HCT116 (cell line): ENCODE data around the gene CD44.

Experiments used
- CEBPB ChIP-seq: IDR thresholded peaks from 2 replicates; pipeline ENCODE4 v1.6.1; 2012; ENCODE audit warnings: low read depth
- EGR1 ChIP-seq: IDR thresholded peaks from 2 replicates; pipeline ENCODE4 v1.6.1; 2012; ENCODE audit warnings: low read depth
- MAX ChIP-seq: IDR thresholded peaks from 2 replicates; pipeline ENCODE4 v1.6.1; 2012
- POLR2A ChIP-seq: IDR thresholded peaks from 2 replicates; pipeline ENCODE4 v1.7.0; 2011; ENCODE audit warnings: borderline replicate concordance; ENCODE audit not compliant: insufficient read depth, insufficient read length; ENCODE audit errors: extremely low read depth
- TCF7L2 ChIP-seq: IDR thresholded peaks from 2 replicates; pipeline ENCODE4 v1.7.0; 2011; ENCODE audit warnings: borderline replicate concordance, inconsistent platforms; ENCODE audit not compliant: insufficient read depth, insufficient read length; ENCODE audit errors: extremely low read depth
- TF ChIP-seq, protein P1 (sequence below), 3 experiments: fragments of 200-600 bp in 1 of 3; sonication (generic) in 1 of 3; IDR thresholded peaks in 2 of 3; conservative IDR thresholded peaks in 1 of 3; 2 replicates each; pipeline ENCODE4 v1.5.1; 2012 to 2017; ENCODE audit warnings: low read depth in 2 of 3, low read length in 2 of 3, antibody characterized with exemption in 1 of 3, borderline replicate concordance in 1 of 3, control low read depth in 1 of 3, mild to moderate bottlenecking in 1 of 3, mixed read lengths in 1 of 3, mixed run types in 1 of 3, moderate library complexity in 1 of 3; ENCODE audit not compliant: insufficient read depth in 1 of 3
- TF ChIP-seq, protein P2 (sequence below): IDR thresholded peaks from 2 replicates; pipeline ENCODE4 v1.6.1; 2012; ENCODE audit warnings: low read depth

- TF ChIP-seq, protein P1, sequence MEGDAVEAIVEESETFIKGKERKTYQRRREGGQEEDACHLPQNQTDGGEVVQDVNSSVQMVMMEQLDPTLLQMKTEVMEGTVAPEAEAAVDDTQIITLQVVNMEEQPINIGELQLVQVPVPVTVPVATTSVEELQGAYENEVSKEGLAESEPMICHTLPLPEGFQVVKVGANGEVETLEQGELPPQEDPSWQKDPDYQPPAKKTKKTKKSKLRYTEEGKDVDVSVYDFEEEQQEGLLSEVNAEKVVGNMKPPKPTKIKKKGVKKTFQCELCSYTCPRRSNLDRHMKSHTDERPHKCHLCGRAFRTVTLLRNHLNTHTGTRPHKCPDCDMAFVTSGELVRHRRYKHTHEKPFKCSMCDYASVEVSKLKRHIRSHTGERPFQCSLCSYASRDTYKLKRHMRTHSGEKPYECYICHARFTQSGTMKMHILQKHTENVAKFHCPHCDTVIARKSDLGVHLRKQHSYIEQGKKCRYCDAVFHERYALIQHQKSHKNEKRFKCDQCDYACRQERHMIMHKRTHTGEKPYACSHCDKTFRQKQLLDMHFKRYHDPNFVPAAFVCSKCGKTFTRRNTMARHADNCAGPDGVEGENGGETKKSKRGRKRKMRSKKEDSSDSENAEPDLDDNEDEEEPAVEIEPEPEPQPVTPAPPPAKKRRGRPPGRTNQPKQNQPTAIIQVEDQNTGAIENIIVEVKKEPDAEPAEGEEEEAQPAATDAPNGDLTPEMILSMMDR (IDR thresholded peaks at IDR 0.05 in 2 of 3, conservative IDR thresholded peaks at IDR 0.05 in 1 of 3; ENCODE audit: borderline replicate concordance in 1 of 3, insufficient read depth in 1 of 3, low read depth in 2 of 3, low read length in 2 of 3), result no peak
- no peak for TF ChIP-seq POLR2A
- no peak for TF ChIP-seq EGR1
- no peak for TF ChIP-seq CEBPB
- no peak for TF ChIP-seq TCF7L2
- TF ChIP-seq, protein P2, sequence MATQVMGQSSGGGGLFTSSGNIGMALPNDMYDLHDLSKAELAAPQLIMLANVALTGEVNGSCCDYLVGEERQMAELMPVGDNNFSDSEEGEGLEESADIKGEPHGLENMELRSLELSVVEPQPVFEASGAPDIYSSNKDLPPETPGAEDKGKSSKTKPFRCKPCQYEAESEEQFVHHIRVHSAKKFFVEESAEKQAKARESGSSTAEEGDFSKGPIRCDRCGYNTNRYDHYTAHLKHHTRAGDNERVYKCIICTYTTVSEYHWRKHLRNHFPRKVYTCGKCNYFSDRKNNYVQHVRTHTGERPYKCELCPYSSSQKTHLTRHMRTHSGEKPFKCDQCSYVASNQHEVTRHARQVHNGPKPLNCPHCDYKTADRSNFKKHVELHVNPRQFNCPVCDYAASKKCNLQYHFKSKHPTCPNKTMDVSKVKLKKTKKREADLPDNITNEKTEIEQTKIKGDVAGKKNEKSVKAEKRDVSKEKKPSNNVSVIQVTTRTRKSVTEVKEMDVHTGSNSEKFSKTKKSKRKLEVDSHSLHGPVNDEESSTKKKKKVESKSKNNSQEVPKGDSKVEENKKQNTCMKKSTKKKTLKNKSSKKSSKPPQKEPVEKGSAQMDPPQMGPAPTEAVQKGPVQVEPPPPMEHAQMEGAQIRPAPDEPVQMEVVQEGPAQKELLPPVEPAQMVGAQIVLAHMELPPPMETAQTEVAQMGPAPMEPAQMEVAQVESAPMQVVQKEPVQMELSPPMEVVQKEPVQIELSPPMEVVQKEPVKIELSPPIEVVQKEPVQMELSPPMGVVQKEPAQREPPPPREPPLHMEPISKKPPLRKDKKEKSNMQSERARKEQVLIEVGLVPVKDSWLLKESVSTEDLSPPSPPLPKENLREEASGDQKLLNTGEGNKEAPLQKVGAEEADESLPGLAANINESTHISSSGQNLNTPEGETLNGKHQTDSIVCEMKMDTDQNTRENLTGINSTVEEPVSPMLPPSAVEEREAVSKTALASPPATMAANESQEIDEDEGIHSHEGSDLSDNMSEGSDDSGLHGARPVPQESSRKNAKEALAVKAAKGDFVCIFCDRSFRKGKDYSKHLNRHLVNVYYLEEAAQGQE, result no peak
- no peak for TF ChIP-seq MAX
Measured at GRCh38 chr11:35230388-35230787, 91.4 kb downstream of the CD44 start.
